Activated CD4-positive, alpha-beta T cell treated with anti-CD3 and anti-CD28 coated beads, Interleukin-2, Interleukin-6, amounts not matched to agents 100 ng/mL and 50 ng/mL, durations not matched to agents 16 hours and 8 hours (primary cell): ENCODE results near the gene SMOC1.
A peak's percentile ranks its signal among the peaks of the same experiment; 100 is the strongest.

Source experiments
- DNase-seq: peaks from one replicate; pipeline ENCODE4 v3.0.0-alpha.2; 2020

Gene SMOC1

GRCh38 chr14:69987406-69988121, 108.3 kb downstream of the SMOC1 start:
- no peak for DNase-seq

- DNase-seq: no peak
These were observed 109.8 kb downstream of the SMOC1 start for GRCh38 chr14:69988979-69989378.

DNA sequence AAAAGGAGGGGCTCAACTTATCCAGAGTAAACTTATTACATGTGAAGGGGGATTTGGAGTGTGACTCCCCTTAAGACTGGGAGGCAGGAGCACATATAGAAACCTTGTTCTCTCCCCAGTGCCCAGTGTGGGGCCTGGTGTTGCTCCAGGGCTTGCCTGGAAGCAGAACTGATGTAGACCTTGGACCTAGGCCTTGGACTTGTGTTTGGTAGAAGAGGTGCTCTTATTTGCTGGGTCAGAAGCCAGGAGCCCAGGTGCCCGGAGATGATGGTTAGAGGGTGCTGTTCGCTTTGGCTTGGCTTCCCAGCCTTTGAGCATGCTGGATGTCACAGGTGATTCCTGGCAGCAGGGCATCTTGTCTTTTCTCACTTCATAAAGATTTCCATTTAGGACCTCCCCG, 110.4 kb downstream of the SMOC1 start:
- no peak for DNase-seq

GRCh38 chr14:69990323-69990722, 111.1 kb downstream of the SMOC1 start:
- DNase-seq: no peak

DNA sequence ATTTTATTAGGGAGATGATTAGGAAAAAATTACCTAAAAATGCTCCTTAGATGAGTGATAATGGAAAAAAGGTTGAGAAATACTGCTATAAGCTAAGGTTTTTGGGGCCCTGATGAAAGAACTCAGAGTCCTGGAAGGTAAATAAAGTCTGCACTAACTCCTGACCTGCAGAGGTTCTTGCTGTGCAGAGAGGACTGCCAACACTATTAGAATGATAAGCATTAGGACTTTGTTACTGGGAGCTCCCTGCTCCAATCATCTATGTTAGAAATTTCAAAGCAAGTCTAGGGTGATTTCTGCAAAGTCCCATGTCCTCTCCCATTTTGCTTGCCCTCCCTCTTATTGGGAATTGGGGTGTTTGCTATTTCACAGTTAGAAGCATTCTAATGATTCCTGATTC, 112.2 kb downstream of the SMOC1 start:
- no peak for DNase-seq

- DNase-seq: no peak
These were observed 113.3 kb downstream of the SMOC1 start for GRCh38 chr14:69992564-69992963.

DNA sequence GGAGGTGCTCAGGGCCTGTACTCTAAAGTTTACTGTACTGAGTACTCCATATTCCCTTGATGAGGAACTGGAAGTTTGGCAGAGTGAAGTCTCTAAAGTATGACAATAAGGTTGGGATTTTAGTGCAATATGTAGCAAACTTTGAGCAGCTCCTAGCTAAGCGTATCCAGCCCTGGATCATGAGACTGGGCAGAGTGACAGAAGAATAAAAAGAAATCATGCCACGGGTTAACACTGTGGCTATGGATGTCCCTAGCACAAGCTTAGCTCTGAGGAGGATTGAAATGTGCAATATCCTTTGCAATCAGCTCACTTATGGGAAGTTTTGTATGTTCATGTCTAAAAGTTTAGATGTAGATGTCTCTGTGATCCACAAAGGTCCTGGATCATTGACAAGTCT, 114.1 kb downstream of the SMOC1 start:
- no peak for DNase-seq

DNA sequence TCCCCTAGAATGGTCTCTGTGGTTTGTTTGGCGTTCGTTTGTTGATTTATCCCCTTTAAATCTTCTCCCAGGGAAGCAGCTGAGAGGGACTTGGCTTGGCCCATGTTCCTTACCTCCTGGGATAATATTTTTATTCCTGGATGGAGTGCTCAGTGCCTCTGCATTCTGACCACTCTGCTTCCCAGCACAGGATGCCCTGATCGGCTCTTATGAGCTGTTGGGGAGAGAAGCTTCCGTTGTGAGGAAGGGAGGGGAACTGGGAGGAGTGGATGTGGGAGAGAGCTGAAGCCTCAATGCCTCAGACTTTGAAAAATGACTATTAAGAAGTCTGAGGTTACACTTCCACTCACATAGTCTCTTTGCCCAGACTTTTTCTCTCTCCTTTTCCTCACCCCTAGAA, 114.8 kb downstream of the SMOC1 start:
- DNase-seq: no peak

- no peak for DNase-seq
These were observed 117.0 kb downstream of the SMOC1 start for GRCh38 chr14:69996216-69996615.

GRCh38 chr14:69997849-69998248, 118.6 kb downstream of the SMOC1 start:
- DNase-seq: no peak

DNA sequence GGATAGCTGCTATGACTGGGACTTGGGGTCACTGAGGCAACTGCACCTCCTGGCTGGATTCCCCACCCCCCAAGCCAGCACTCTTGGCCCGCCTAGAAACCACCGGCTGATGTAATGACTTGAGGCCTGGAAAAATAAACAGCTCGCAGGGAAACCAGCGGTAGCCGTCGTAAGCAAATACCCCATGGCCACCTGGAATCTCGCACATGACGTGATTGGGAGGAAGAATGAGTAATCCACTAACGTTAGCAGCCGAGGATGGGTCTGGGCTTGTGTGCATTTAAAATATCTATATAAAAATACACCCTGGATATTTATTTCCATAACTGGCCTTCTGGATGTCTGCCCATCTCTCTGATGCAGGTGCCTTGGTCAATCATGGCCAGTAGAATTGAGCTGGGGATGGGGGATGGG, 120.1 kb downstream of the SMOC1 start:
- DNase-seq: no peak

GRCh38 chr14:70000601-70001000, 121.4 kb downstream of the SMOC1 start:
- DNase-seq: no peak

DNA sequence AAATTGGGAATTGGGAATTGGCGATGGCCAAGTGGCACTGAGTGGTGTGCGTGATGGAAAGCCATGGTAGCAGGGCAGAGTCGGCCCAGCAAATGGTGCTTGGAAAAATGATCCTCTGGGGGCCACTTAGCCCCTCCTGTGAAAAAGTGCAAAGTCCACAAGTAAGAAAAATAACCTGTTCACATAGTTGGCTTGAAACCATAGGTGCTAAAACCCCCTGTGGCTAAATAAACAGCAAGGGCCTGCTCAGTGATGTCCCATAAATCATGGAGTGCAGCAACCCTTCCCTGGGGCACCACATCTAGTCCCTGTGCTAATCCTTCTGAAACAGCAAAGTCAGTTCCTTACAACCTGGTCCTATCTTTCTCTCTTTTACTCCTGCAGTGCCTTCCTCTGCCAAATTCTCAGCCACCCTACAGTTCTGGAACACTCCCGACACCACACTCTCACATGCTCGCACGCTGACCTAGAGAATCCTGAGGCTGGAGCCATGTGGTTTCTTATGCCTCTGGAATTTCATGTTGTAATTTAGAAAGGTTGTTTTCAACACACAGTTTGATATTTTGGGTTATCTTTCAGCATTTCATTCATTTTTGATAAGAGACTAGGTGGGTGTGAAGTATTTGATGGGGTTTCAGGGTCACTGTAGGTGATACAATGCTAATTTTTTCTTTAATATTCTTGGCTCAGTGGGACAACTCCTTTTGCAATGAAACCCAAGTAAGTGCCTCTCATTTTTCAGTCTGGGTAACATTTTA, 123.6 kb downstream of the SMOC1 start:
- no peak for DNase-seq

GRCh38 chr14:70004791-70005190, 125.6 kb downstream of the SMOC1 start:
- no peak for DNase-seq

GRCh38 chr14:70005281-70005805, 126.1 kb downstream of the SMOC1 start:
- no peak for DNase-seq

DNA sequence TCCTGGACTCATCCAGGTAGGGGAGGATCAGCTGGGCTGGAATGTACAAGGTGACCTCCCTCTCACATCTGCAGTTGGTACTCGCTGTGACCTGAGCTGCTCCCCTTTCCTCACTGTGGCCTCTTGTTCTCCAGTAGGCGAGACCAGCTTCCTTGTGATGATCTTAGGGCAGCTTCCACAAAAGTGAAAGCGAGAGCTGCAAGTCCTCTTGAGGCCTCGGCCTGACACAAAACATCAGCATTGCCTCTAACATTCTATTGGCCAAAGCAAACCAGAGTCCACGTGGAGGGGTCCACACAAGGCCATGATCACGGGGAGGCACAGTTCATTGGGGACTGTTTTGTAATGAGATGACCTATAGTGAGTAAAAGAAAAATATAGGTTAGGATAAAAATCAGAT, 127.5 kb downstream of the SMOC1 start:
- no peak for DNase-seq

- no peak for DNase-seq
These were observed 129.4 kb downstream of the SMOC1 start for GRCh38 chr14:70008284-70009262.

- no peak for DNase-seq
These were observed 130.7 kb downstream of the SMOC1 start for GRCh38 chr14:70009961-70010360.

- no peak for DNase-seq
These were observed 131.9 kb downstream of the SMOC1 start for GRCh38 chr14:70011098-70011497.

- DNase-seq: no peak
These were observed 132.5 kb downstream of the SMOC1 start for GRCh38 chr14:70011708-70012107.

- peak; percentile 63 for DNase-seq
These were observed 134.2 kb downstream of the SMOC1 start for GRCh38 chr14:70013271-70013873.

GRCh38 chr14:70014406-70015095, 135.3 kb downstream of the SMOC1 start:
- no peak for DNase-seq
